Measurements from ENCODE around the gene ANXA6.
A peak's percentile ranks its signal among the peaks of the same experiment; 100 is the strongest.

Gene ANXA6

DNA sequence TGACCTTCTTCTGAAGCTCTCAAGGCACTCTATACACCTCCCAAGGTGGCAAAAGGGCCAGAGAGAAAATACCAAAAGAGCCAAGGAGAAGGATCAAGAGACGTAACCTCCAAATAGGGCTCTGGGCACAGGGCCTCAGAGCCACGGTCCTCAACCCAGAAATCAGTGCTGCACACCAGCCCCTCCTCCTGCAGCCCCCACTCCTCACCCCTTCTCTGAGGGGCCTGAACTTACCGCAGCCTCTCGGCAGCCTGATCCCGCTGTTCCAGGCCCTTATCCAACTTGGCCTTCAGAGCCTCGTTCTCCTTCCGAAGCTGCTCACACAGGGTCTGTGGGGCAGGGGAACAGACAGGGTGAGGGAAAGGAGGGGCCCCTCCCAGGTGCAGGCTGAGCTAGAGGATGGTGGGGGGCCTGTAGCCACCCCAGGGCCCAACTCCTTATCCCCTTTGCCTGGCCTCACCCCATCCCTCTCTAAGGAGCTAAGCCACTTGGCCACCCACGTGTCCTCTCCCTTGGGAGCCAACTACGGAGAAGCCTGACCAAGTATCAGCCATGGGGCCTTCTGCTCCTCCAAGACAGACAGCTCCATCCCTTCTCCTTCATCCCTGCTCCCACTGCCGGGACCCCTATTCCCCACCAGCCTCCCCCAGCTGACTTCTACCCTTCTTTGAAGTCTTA lies 105.5 kb downstream of the ANXA6 start:
- TF ChIP-seq CSDC2 (CRISPR knock-in tag; IDR thresholded peaks at IDR 0.05) (no peak), ISL1 (CRISPR knock-in tag; IDR thresholded peaks at IDR 0.05) (no peak), OSR1 (CRISPR knock-in tag; IDR thresholded peaks at IDR 0.05) (no peak), ZFP3 (CRISPR knock-in tag; IDR thresholded peaks at IDR 0.05) (no peak), ZNF565 (CRISPR knock-in tag; conservative IDR thresholded peaks at IDR 0.05; ENCODE audit: low read depth) (no peak), BACH2 (CRISPR knock-in tag; IDR thresholded peaks at IDR 0.05; ENCODE audit: borderline replicate concordance) (no peak), SNAI2 (CRISPR knock-in tag; IDR thresholded peaks at IDR 0.05) (no peak), ZC3H10 (CRISPR knock-in tag; IDR thresholded peaks at IDR 0.05) (no peak), ZFP30 (CRISPR knock-in tag; IDR thresholded peaks at IDR 0.05) (no peak), TCF4 (CRISPR knock-in tag; IDR thresholded peaks at IDR 0.05; ENCODE audit: borderline replicate concordance) (no peak), ZNF8 (CRISPR knock-in tag; IDR thresholded peaks at IDR 0.05) (no peak), PPARA (CRISPR knock-in tag; IDR thresholded peaks at IDR 0.05; ENCODE audit: borderline replicate concordance) (no peak), GLIS3 (CRISPR knock-in tag; IDR thresholded peaks at IDR 0.05) (no peak), ARNTL (CRISPR knock-in tag; IDR thresholded peaks at IDR 0.05; ENCODE audit: borderline replicate concordance, low read depth) (no peak), ESRRG (CRISPR knock-in tag; IDR thresholded peaks at IDR 0.05) (no peak), CSRNP3 (CRISPR knock-in tag; IDR thresholded peaks at IDR 0.05) (no peak), ZNF70 (CRISPR knock-in tag; IDR thresholded peaks at IDR 0.05) (no peak)
- TF ChIP-seq, protein P1, sequence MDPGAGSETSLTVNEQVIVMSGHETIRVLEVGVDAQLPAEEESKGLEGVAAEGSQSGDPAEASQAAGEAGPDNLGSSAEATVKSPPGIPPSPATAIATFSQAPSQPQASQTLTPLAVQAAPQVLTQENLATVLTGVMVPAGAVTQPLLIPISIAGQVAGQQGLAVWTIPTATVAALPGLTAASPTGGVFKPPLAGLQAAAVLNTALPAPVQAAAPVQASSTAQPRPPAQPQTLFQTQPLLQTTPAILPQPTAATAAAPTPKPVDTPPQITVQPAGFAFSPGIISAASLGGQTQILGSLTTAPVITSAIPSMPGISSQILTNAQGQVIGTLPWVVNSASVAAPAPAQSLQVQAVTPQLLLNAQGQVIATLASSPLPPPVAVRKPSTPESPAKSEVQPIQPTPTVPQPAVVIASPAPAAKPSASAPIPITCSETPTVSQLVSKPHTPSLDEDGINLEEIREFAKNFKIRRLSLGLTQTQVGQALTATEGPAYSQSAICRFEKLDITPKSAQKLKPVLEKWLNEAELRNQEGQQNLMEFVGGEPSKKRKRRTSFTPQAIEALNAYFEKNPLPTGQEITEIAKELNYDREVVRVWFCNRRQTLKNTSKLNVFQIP (CRISPR knock-in tag; IDR thresholded peaks at IDR 0.05; ENCODE audit: borderline replicate concordance, low read depth), result no peak
- TF ChIP-seq, protein P2, sequence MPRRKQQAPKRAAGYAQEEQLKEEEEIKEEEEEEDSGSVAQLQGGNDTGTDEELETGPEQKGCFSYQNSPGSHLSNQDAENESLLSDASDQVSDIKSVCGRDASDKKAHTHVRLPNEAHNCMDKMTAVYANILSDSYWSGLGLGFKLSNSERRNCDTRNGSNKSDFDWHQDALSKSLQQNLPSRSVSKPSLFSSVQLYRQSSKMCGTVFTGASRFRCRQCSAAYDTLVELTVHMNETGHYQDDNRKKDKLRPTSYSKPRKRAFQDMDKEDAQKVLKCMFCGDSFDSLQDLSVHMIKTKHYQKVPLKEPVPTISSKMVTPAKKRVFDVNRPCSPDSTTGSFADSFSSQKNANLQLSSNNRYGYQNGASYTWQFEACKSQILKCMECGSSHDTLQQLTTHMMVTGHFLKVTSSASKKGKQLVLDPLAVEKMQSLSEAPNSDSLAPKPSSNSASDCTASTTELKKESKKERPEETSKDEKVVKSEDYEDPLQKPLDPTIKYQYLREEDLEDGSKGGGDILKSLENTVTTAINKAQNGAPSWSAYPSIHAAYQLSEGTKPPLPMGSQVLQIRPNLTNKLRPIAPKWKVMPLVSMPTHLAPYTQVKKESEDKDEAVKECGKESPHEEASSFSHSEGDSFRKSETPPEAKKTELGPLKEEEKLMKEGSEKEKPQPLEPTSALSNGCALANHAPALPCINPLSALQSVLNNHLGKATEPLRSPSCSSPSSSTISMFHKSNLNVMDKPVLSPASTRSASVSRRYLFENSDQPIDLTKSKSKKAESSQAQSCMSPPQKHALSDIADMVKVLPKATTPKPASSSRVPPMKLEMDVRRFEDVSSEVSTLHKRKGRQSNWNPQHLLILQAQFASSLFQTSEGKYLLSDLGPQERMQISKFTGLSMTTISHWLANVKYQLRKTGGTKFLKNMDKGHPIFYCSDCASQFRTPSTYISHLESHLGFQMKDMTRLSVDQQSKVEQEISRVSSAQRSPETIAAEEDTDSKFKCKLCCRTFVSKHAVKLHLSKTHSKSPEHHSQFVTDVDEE (CRISPR knock-in tag; IDR thresholded peaks at IDR 0.05), result no peak
- ATAC-seq, result peak; percentile 46

GRCh38 chr5:151051066-151051930 lies 106.3 kb downstream of the ANXA6 start:
- peak; percentile 94 for ATAC-seq
- TF ChIP-seq CSRNP3 (CRISPR knock-in tag; IDR thresholded peaks at IDR 0.05), result no peak
- no peak for TF ChIP-seq ARNTL (CRISPR knock-in tag; IDR thresholded peaks at IDR 0.05; ENCODE audit: borderline replicate concordance, low read depth)
- TF ChIP-seq, protein P2 (CRISPR knock-in tag; IDR thresholded peaks at IDR 0.05), result no peak
- no peak for TF ChIP-seq PPARA (CRISPR knock-in tag; IDR thresholded peaks at IDR 0.05; ENCODE audit: borderline replicate concordance)
- no peak for TF ChIP-seq BACH2 (CRISPR knock-in tag; IDR thresholded peaks at IDR 0.05; ENCODE audit: borderline replicate concordance)
- TF ChIP-seq, protein P3, sequence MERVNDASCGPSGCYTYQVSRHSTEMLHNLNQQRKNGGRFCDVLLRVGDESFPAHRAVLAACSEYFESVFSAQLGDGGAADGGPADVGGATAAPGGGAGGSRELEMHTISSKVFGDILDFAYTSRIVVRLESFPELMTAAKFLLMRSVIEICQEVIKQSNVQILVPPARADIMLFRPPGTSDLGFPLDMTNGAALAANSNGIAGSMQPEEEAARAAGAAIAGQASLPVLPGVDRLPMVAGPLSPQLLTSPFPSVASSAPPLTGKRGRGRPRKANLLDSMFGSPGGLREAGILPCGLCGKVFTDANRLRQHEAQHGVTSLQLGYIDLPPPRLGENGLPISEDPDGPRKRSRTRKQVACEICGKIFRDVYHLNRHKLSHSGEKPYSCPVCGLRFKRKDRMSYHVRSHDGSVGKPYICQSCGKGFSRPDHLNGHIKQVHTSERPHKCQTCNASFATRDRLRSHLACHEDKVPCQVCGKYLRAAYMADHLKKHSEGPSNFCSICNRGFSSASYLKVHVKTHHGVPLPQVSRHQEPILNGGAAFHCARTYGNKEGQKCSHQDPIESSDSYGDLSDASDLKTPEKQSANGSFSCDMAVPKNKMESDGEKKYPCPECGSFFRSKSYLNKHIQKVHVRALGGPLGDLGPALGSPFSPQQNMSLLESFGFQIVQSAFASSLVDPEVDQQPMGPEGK (CRISPR knock-in tag; IDR thresholded peaks at IDR 0.05; ENCODE audit: borderline replicate concordance), result no peak

All from SK-N-SH treated with all-trans-retinoic acid at 6 μM for 48 hours (cell line).